ENCODE measurements around the gene SLC25A27. TPM values are rescaled to one million over a fixed set of nuclear protein-coding genes. Genes with fewer than 3 reads are reported as not detected.

The SLC25A27 gene
- 2.8 and 3.1 TPM in 2 replicates for total RNA-seq

DNA sequence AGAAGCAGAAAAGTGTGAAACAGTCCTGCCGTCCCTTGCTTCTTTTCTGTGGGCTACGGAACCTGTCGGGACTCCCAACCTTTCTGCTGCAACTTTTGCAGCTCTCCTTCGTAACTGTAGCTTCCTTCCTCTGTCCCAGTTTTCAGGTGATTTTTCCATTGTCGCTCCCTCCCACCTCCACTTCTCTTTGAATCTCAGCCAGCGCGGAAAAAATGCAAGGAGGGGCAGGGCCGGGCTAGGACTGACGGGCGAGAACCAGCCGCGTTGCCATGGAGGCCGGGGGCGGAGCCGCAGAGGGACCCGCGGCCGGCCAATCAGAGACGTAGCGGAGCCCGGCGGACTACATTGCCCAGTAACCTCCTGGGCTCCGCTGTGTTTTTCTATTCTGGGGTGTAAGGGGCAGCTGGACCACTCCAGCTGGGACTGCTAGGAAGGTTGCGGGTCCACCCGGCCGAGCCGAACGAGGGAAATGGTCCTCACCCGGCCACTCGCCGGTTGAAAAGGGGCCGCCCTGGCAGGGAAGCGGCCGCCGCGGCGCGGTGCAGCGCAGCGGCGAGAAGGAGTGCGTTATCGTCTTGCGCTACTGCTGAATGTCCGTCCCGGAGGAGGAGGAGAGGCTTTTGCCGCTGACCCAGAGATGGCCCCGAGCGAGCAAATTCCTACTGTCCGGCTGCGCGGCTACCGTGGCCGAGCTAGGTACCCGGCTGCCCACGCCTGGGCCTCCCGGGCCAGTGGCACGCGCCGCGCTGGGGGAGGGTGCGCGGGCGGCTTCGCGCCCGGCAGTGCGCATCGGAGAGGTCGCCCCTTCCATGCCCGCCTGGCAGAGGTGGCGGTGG, at the start of gene SLC25A27, which contains the start of gene CYP39A1:
SLC25A27 (plus strand) TSS at position 373 of the 836 bp plus-strand sequence; CDS start at position 591, 218 bp downstream.
CYP39A1 (minus strand) TSS at position 216 of the 836 bp plus-strand sequence. CDS start 236 bp downstream, outside the sequence.

DNA sequence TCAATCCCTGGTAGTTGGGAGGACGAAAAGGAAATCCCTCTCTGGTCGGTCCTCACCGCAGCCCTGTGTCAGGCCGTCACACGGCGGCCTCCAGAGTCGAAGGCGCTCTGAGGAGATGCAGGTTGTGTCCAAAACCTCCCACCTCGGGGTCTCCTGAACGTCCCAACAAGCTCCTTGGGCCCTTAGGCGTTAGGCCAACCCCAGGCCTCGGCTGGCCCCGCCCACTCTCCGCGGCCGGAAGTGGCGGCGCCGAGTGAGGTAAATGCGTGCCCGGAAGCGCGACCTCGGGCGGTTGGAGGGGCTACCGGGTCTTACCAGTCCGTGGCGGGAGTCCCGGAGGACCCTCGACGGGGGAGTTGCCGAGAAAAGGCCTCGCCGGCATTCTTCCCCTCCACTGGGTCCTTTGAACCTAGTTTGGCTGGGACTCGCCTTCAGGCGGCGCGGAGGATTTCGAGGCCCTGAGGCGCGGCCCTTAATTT, 34.9 kb downstream of the SLC25A27 start, which contains the start of gene TDRD6:
TDRD6 (plus strand) TSS at position 267 of the 479 bp plus-strand sequence. CDS start 244 bp downstream, outside the sequence.

Other genes with a start within 250 kb of the SLC25A27 start
- gene RCAN2, start 161.5 kb upstream of the SLC25A27 start, total RNA-seq = 0.72 TPM in 1 of 2 replicates, not detected in the other
- gene CYP39A1, start 157 bp upstream of the SLC25A27 start, total RNA-seq = 2.4 and 5.3 TPM in 2 replicates
- under 0.01 and 0.43 TPM in 2 replicates for gene TDRD6, start 34.9 kb downstream of the SLC25A27 start, total RNA-seq
- 0.72 TPM in 1 of 2 replicates, not detected in the other for gene PLA2G7, start 82.4 kb downstream of the SLC25A27 start, total RNA-seq
- not detected in 2 replicates for gene ANKRD66, start 94.0 kb downstream of the SLC25A27 start, total RNA-seq
- not detected in 2 replicates for gene MEP1A, start 140.4 kb downstream of the SLC25A27 start, total RNA-seq